Measurements from ENCODE around the gene TAF1B. TPM values are rescaled to one million over a fixed set of nuclear protein-coding genes. Genes with fewer than 3 reads are reported as not detected.
A peak's percentile ranks its signal among the peaks of the same experiment; 100 is the strongest.

TAF1B gene
- total RNA-seq, 1 experiment from 2014 or later, result 25.5 TPM

DNA sequence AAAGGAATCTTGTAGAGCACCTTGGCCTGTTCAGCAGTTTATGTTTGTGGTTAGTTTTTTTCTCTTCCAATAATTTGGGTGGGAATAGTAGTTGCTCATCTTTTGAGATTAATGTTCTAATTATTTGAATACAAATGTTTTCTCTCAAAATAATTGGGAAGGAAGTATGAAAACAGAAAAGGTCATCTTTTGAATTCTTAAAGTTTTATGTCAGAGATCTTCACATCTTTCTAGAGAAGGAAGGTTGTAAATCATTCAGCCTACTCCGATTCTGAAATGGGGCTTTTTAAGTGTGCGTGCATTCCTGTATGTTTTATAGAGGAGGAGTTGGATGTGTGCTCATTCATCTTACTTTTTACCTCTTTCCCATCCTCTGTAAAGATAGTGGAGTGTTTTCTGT, 137.2 kb downstream of the TAF1B start:
- H3K9me3 Mint-ChIP-seq (ENCODE audit: unreplicated experiment), result no peaks in the 10 kb centered on the region
- H3K27me3 Mint-ChIP-seq (ENCODE audit: insufficient read depth, unreplicated experiment), result no peaks in the 10 kb centered on the region
- ChIA-PET POLR2A (no interaction called here), CTCF (interaction anchor here (7.8 kb wide), 1 partner anchor 66 kb away, joined by 81 read pairs; no protein-coding TSS in a partner anchor)
- peaks cover 6% of the 10 kb centered on the region for H3K36me3 Mint-ChIP-seq (ENCODE audit: insufficient read depth, unreplicated experiment)
- no peak for DNase-seq (ENCODE audit: unreplicated experiment)
- H3K27ac Mint-ChIP-seq (ENCODE audit: low read depth, unreplicated experiment), result no peak overlapping the region
- intact Hi-C loops (cut with micrococcal nuclease), result no loop called here
- H3K4me1 Mint-ChIP-seq (ENCODE audit: insufficient read depth, unreplicated experiment), result peaks cover 13% of the 10 kb centered on the region
- BruUV-seq (replicated peaks), result no TSS peak
- TF ChIP-seq, protein P1, sequence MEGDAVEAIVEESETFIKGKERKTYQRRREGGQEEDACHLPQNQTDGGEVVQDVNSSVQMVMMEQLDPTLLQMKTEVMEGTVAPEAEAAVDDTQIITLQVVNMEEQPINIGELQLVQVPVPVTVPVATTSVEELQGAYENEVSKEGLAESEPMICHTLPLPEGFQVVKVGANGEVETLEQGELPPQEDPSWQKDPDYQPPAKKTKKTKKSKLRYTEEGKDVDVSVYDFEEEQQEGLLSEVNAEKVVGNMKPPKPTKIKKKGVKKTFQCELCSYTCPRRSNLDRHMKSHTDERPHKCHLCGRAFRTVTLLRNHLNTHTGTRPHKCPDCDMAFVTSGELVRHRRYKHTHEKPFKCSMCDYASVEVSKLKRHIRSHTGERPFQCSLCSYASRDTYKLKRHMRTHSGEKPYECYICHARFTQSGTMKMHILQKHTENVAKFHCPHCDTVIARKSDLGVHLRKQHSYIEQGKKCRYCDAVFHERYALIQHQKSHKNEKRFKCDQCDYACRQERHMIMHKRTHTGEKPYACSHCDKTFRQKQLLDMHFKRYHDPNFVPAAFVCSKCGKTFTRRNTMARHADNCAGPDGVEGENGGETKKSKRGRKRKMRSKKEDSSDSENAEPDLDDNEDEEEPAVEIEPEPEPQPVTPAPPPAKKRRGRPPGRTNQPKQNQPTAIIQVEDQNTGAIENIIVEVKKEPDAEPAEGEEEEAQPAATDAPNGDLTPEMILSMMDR (IDR thresholded peaks at IDR 0.05; ENCODE audit: unreplicated experiment), result no peak
- no peak overlapping the region for H3K4me3 Mint-ChIP-seq (ENCODE audit: unreplicated experiment)

DNA sequence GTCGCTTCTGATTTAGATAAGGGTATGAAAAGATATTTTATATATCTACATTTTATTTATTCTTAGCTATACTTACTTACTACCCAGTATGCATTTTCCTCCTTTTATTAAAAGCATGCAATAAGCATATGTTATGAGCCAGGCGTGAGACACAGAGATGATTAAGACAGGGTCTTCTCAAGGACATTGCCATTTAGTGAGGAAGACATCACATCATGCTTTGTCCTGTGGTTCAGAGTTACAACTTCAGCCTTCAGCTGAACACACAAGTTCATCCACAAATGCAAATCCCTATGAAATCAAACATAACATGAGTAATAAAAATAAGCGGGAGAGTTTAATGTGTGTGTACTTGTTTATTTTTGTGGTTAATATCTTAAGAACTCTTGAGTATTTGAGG, 138.4 kb downstream of the TAF1B start:
- POLR2A ChIA-PET, result no interaction called here

DNA sequence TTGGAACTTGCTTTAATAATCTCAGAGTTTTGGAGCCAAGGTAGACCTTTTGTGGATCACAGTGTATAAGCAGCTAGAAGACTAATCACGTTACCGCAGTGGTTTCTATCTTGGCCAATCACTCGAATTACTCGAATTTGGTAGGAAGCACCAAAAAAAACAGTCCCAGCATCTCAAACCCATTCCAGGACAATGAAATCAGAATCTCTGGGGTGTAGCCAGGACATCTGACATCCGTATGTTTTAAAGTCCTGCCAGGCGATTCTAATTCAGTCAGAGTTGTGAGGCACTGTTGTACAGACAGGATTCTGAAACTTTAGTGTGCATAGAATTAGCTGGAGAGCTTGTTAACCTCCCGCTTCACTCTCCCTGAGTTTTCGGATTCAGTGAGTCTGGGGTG, 139.0 kb downstream of the TAF1B start:
- ChIA-PET CTCF (interaction anchor here (0.8 to 7.8 kb wide), 3 partner anchors 10 to 65 kb away, joined by 3 to 81 read pairs (median 5); no protein-coding TSS in a partner anchor), POLR2A (interaction anchor here (0.5 to 0.6 kb wide), 2 partner anchors 258 to 564 kb away, joined by 3 read pairs; no protein-coding TSS in a partner anchor)
- TF ChIP-seq, protein P1 (IDR thresholded peaks at IDR 0.05; ENCODE audit: unreplicated experiment), result no peak
- no peak overlapping the region for H3K27ac Mint-ChIP-seq (ENCODE audit: low read depth, unreplicated experiment)
- H3K27me3 Mint-ChIP-seq (ENCODE audit: insufficient read depth, unreplicated experiment), result no peaks in the 10 kb centered on the region
- no TSS peak for BruUV-seq (replicated peaks)
- no peaks in the 10 kb centered on the region for H3K9me3 Mint-ChIP-seq (ENCODE audit: unreplicated experiment)
- no peak overlapping the region for H3K4me3 Mint-ChIP-seq (ENCODE audit: unreplicated experiment)
- peak; percentile 28 for DNase-seq (ENCODE audit: unreplicated experiment)
- intact Hi-C loops (cut with micrococcal nuclease), result no loop called here
- no peaks in the 10 kb centered on the region for H3K4me1 Mint-ChIP-seq (ENCODE audit: insufficient read depth, unreplicated experiment)
- peaks cover 6% of the 10 kb centered on the region for H3K36me3 Mint-ChIP-seq (ENCODE audit: insufficient read depth, unreplicated experiment)

More for the DNA sequence above, 138.4 kb downstream of the TAF1B start:
- no TSS peak for BruUV-seq (replicated peaks)
- DNase-seq (ENCODE audit: unreplicated experiment), result no peak
- CTCF ChIA-PET, result interaction anchor here (0.6 to 7.8 kb wide), 4 partner anchors 10 to 707 kb away, joined by 3 to 81 read pairs (median 4); no protein-coding TSS in a partner anchor
- peaks cover 3% of the 10 kb centered on the region for H3K4me1 Mint-ChIP-seq (ENCODE audit: insufficient read depth, unreplicated experiment)
- H3K27ac Mint-ChIP-seq (ENCODE audit: low read depth, unreplicated experiment), result no peak overlapping the region
- TF ChIP-seq, protein P1 (IDR thresholded peaks at IDR 0.05; ENCODE audit: unreplicated experiment), result no peak
- no peaks in the 10 kb centered on the region for H3K27me3 Mint-ChIP-seq (ENCODE audit: insufficient read depth, unreplicated experiment)
- H3K36me3 Mint-ChIP-seq (ENCODE audit: insufficient read depth, unreplicated experiment), result peaks cover 6% of the 10 kb centered on the region
- H3K4me3 Mint-ChIP-seq (ENCODE audit: unreplicated experiment), result no peak overlapping the region
- intact Hi-C loops (cut with micrococcal nuclease), result no loop called here
- no peaks in the 10 kb centered on the region for H3K9me3 Mint-ChIP-seq (ENCODE audit: unreplicated experiment)

- POLR2A ChIA-PET, result interaction anchor here (0.7 to 1.4 kb wide), 3 partner anchors 9 to 20 kb away, joined by 3 to 4 read pairs (median 4); no protein-coding TSS in a partner anchor
Observed at GRCh38 chr2:9982891-9983290, 139.6 kb downstream of the TAF1B start.

More at GRCh38 chr2:9982891-9983290, 139.6 kb downstream of the TAF1B start:
- no peak overlapping the region for H3K27ac Mint-ChIP-seq (ENCODE audit: low read depth, unreplicated experiment)
- no peaks in the 10 kb centered on the region for H3K27me3 Mint-ChIP-seq (ENCODE audit: insufficient read depth, unreplicated experiment)
- no peak for DNase-seq (ENCODE audit: unreplicated experiment)
- H3K36me3 Mint-ChIP-seq (ENCODE audit: insufficient read depth, unreplicated experiment), result peaks cover 5% of the 10 kb centered on the region
- CTCF ChIA-PET, result interaction anchor here (0.6 to 7.8 kb wide), 13 partner anchors 8 to 721 kb away, joined by 3 to 81 read pairs (median 4); no protein-coding TSS in a partner anchor
- H3K4me1 Mint-ChIP-seq (ENCODE audit: insufficient read depth, unreplicated experiment), result no peaks in the 10 kb centered on the region
- no peaks in the 10 kb centered on the region for H3K9me3 Mint-ChIP-seq (ENCODE audit: unreplicated experiment)
- intact Hi-C loops (cut with micrococcal nuclease), result no loop called here
- H3K4me3 Mint-ChIP-seq (ENCODE audit: unreplicated experiment), result no peak overlapping the region
- TF ChIP-seq, protein P1 (IDR thresholded peaks at IDR 0.05; ENCODE audit: unreplicated experiment), result no peak
- no TSS peak for BruUV-seq (replicated peaks)
